H1 (cell line): Measurements from ENCODE around the gene MRM1. TPM values are rescaled to one million over a fixed set of nuclear protein-coding genes. Genes with fewer than 3 reads are reported as not detected.

Experiments used
- CTCF ChIA-PET: fragments of 300-600 bp; sonication (Branson Sonifier 250); formaldehyde crosslinking; loops from one replicate; lab custom pipeline; 2021; ENCODE audit not compliant: partially characterized antibody; lab: Charles Lee
- POLR2A ChIA-PET: fragments of 300-600 bp; sonication (Branson Sonifier 250); formaldehyde crosslinking; loops from one replicate; lab custom pipeline; 2021; ENCODE audit warnings: inconsistent platforms; ENCODE audit not compliant: partially characterized antibody; lab: Charles Lee
- DNase-seq, 2 experiments: peaks; one replicate each; pipeline versions ENCODE4 v3.0.0 to v3.0.0-alpha.2; 2010 to 2022; ENCODE audit warnings: low spot score in 2 of 2, low read depth in 1 of 2, mixed read lengths in 1 of 2
- FAIRE-seq: peaks from 2 replicates; lab custom pipeline; 2011; peaks lifted over from hg19 to GRCh38; lab: Jason Lieb, UNC
- H2AFZ ChIP-seq: 2 replicates; pipeline ENCODE4 v1.8.1; 2012; ENCODE audit warnings: low read length, inconsistent platforms
- H2AK5ac ChIP-seq: 2 replicates; pipeline ENCODE4 v1.6.1; 2013; ENCODE audit warnings: low read depth, low read length
- H2BK120ac ChIP-seq: replicated peaks from 2 replicates; pipeline ENCODE3; 2013; ENCODE audit warnings: low read depth, low read length, inconsistent platforms
- H2BK12ac ChIP-seq: 2 replicates; pipeline ENCODE4 v1.6.1; 2013; ENCODE audit warnings: low read depth, low read length
- H2BK15ac ChIP-seq: 2 replicates; pipeline ENCODE4 v1.6.1; 2013; ENCODE audit warnings: low read length
- H2BK20ac ChIP-seq: 2 replicates; pipeline ENCODE4 v1.6.1; 2013; ENCODE audit warnings: low read length
- H2BK5ac ChIP-seq: 2 replicates; pipeline ENCODE4 v1.6.1; 2013; ENCODE audit warnings: low read depth, low read length
- H3K14ac ChIP-seq: 2 replicates; pipeline ENCODE4 v1.6.1; 2013; ENCODE audit warnings: inconsistent platforms; ENCODE audit not compliant: insufficient read length
- H3K18ac ChIP-seq: 2 replicates; pipeline ENCODE4 v1.6.1; 2013; ENCODE audit warnings: low read length; ENCODE audit errors: extremely low read depth
- H3K23ac ChIP-seq: 2 replicates; pipeline ENCODE4 v1.6.1; 2013; ENCODE audit warnings: inconsistent platforms; ENCODE audit not compliant: insufficient read length
- H3K23me2 ChIP-seq: 2 replicates; pipeline ENCODE4 v1.6.1; 2013; ENCODE audit warnings: low read depth, low read length
- H3K27ac ChIP-seq: 2 replicates; pipeline ENCODE4 v1.6.1; 2011; ENCODE audit warnings: low read depth, low read length, inconsistent platforms
- H3K27me3 ChIP-seq, 4 experiments: replicated peaks in 1 of 4; 1 replicate in 1 of 4; 2 replicates in 3 of 4; pipeline versions ENCODE4 v1.6.1 to v1.8.1; 2011 to 2013; ENCODE audit warnings: low read length in 3 of 4, mild to moderate bottlenecking in 3 of 4, inconsistent platforms in 2 of 4, mixed read lengths in 2 of 4, moderate library complexity in 1 of 4; ENCODE audit not compliant: control insufficient read depth in 3 of 4, insufficient read depth in 3 of 4; ENCODE audit errors: extremely low read depth in 1 of 4
- H3K36me3 ChIP-seq, 4 experiments: 2 replicates each; pipeline versions ENCODE4 v1.6.1 to v1.8.1; 2011 to 2013; ENCODE audit warnings: mild to moderate bottlenecking in 4 of 4, low read length in 3 of 4, moderate library complexity in 2 of 4, control low read depth in 1 of 4, inconsistent platforms in 1 of 4; ENCODE audit not compliant: insufficient read depth in 4 of 4, control insufficient read depth in 2 of 4
- H3K4ac ChIP-seq: replicated peaks from 2 replicates; pipeline ENCODE3; 2013; ENCODE audit warnings: low read length, low read depth, mixed read lengths, inconsistent platforms; ENCODE audit not compliant: insufficient read length
- H3K4me1 ChIP-seq, 4 experiments: replicated peaks in 1 of 4; 1 replicate in 1 of 4; 2 replicates in 3 of 4; pipeline versions ENCODE4 v1.6.1 to v1.8.1; 2011 to 2013; ENCODE audit warnings: low read length in 3 of 4, inconsistent platforms in 2 of 4, mixed read lengths in 1 of 4; ENCODE audit not compliant: insufficient read depth in 4 of 4, control insufficient read depth in 3 of 4
- H3K4me2 ChIP-seq, 2 experiments: 2 replicates each; pipeline versions ENCODE4 v1.6.1 to v1.8.1; 2011 to 2013; ENCODE audit warnings: low read depth in 2 of 2, low read length in 2 of 2, control low read depth in 1 of 2, inconsistent platforms in 1 of 2, mild to moderate bottlenecking in 1 of 2; ENCODE audit not compliant: insufficient read depth in 1 of 2
- H3K4me3 ChIP-seq, 4 experiments: fragments of 200-600, 300-600 bp in 1 of 4; sonication (generic), shearing (Covaris generic), sonication (Bioruptor Twin) in 1 of 4; 2 replicates each; pipeline versions ENCODE4 v1.5.1 to v1.8.1; 2011 to 2016; ENCODE audit warnings: low read length in 4 of 4, low read depth in 3 of 4, control low read depth in 2 of 4, inconsistent platforms in 2 of 4, mild to moderate bottlenecking in 2 of 4, mixed read lengths in 1 of 4, moderate library complexity in 1 of 4; ENCODE audit not compliant: insufficient read depth in 2 of 4; ENCODE audit errors: extremely low read depth in 1 of 4
- H3K56ac ChIP-seq: replicated peaks from 2 replicates; pipeline ENCODE3; 2013; ENCODE audit warnings: low read depth, mild to moderate bottlenecking, mixed read lengths, low read length, inconsistent platforms; ENCODE audit not compliant: insufficient read length
- H3K79me1 ChIP-seq: 2 replicates; pipeline ENCODE4 v1.6.1; 2013; ENCODE audit warnings: low read depth, low read length, control low read depth
- H3K79me2 ChIP-seq, 2 experiments: 2 replicates each; pipeline versions ENCODE4 v1.6.1 to v1.8.1; 2012 to 2013; ENCODE audit warnings: low read length in 2 of 2, mild to moderate bottlenecking in 2 of 2, inconsistent platforms in 1 of 2; ENCODE audit not compliant: insufficient read depth in 2 of 2, control insufficient read depth in 1 of 2
- H3K9ac ChIP-seq, 4 experiments: replicated peaks in 1 of 4; 1 replicate in 1 of 4; 2 replicates in 3 of 4; pipeline versions ENCODE4 v1.6.1 to v1.8.1; 2011 to 2013; ENCODE audit warnings: low read depth in 3 of 4, low read length in 3 of 4, control low read depth in 2 of 4, mild to moderate bottlenecking in 2 of 4, moderate library complexity in 2 of 4, inconsistent platforms in 1 of 4; ENCODE audit errors: extremely low read depth in 1 of 4
- H3K9me3 ChIP-seq, 2 experiments: 2 replicates each; pipeline versions ENCODE4 v1.6.1 to v1.8.1; 2012 to 2013; ENCODE audit warnings: mild to moderate bottlenecking in 2 of 2, moderate library complexity in 2 of 2, control low read depth in 1 of 2, inconsistent platforms in 1 of 2, low read depth in 1 of 2, low read length in 1 of 2, mixed read lengths in 1 of 2; ENCODE audit not compliant: insufficient read depth in 2 of 2
- H4K20me1 ChIP-seq, 2 experiments: replicated peaks in 1 of 2; 2 replicates each; pipeline versions ENCODE3 to v1.8.1; 2011 to 2013; ENCODE audit warnings: inconsistent platforms in 2 of 2, low read length in 2 of 2, mild to moderate bottlenecking in 1 of 2; ENCODE audit not compliant: insufficient read depth in 2 of 2, control insufficient read depth in 1 of 2
- H4K5ac ChIP-seq: 2 replicates; pipeline ENCODE4 v1.6.1; 2013; ENCODE audit warnings: low read length, low read depth, mixed read lengths, inconsistent platforms; ENCODE audit not compliant: insufficient read length
- H4K8ac ChIP-seq: 2 replicates; pipeline ENCODE4 v1.8.0; 2013; ENCODE audit warnings: mild to moderate bottlenecking, moderate library complexity, low read length, inconsistent platforms; ENCODE audit not compliant: insufficient read depth; ENCODE audit errors: extremely low read depth
- H4K91ac ChIP-seq: replicated peaks from 2 replicates; pipeline ENCODE3; 2013; ENCODE audit warnings: low read length, mixed read lengths, inconsistent platforms; ENCODE audit not compliant: insufficient read length
- ATF2 ChIP-seq: IDR thresholded peaks from 2 replicates; pipeline ENCODE4 v1.6.1; 2012; ENCODE audit warnings: low read length, inconsistent platforms
- BACH1 ChIP-seq: IDR thresholded peaks from 2 replicates; pipeline ENCODE4 v1.6.1; 2012; ENCODE audit warnings: low read length, improper control_type of control experiment
- BCL11A ChIP-seq, 2 experiments: IDR thresholded peaks; one replicate each; pipeline ENCODE4 v1.6.1; 2011; ENCODE audit warnings: low read depth in 2 of 2, low read length in 2 of 2, mild to moderate bottlenecking in 2 of 2
- EZH2 ChIP-seq: fragments of 200-600 bp; sonication (generic); IDR thresholded peaks from 2 replicates; pipeline ENCODE4 v1.7.1; 2012; ENCODE audit warnings: low read depth, mild to moderate bottlenecking, moderate library complexity, low read length, inconsistent platforms; ENCODE audit not compliant: severe bottlenecking
- JUND ChIP-seq: IDR thresholded peaks from 2 replicates; pipeline ENCODE4 v1.6.1; 2011; ENCODE audit warnings: mild to moderate bottlenecking, improper control_type of control experiment, low read length
- KDM1A ChIP-seq: fragments of 200-600, 300-600 bp; sonication (generic); IDR thresholded peaks from 2 replicates; pipeline ENCODE4 v1.7.1; 2016; ENCODE audit warnings: mild to moderate bottlenecking, low read length, borderline replicate concordance
- KDM4A ChIP-seq: IDR thresholded peaks from one replicate; pipeline ENCODE4 v1.7.1; 2012; ENCODE audit warnings: low read depth, mild to moderate bottlenecking, moderate library complexity, low read length, inconsistent platforms; ENCODE audit not compliant: severe bottlenecking
- POLR2AphosphoS5 ChIP-seq: IDR thresholded peaks from 2 replicates; pipeline ENCODE4 v1.6.1; 2011; ENCODE audit warnings: low read depth, low read length
- SAP30 ChIP-seq: fragments of 300-600 bp; sonication (generic); IDR thresholded peaks from 2 replicates; pipeline ENCODE4 v1.7.1; 2012; ENCODE audit warnings: low read length, moderate library complexity, mild to moderate bottlenecking, inconsistent platforms; ENCODE audit not compliant: insufficient read depth, insufficient replicate concordance
- SP2 ChIP-seq: IDR thresholded peaks from 2 replicates; pipeline ENCODE4 v1.6.1; 2012; ENCODE audit warnings: mild to moderate bottlenecking, low read length, inconsistent platforms
- TAF1 ChIP-seq: IDR thresholded peaks from 2 replicates; pipeline ENCODE4 v1.6.1; 2011; ENCODE audit warnings: mild to moderate bottlenecking, low read depth, low read length
- TBP ChIP-seq: IDR thresholded peaks from 2 replicates; pipeline ENCODE4 v1.6.1; 2011; ENCODE audit warnings: low read depth, low read length, improper control_type of control experiment
- WGBS, 2 experiments: shearing (Covaris generic) in 1 of 2; methylation state at CpG; one replicate each; pipeline versions ENCODE4 v1.1.6 to v1.1.7; 2013 to 2015; ENCODE audit warnings: low lambda C conversion rate in 2 of 2, mixed read lengths in 2 of 2, inconsistent platforms in 1 of 2, low coverage in 1 of 2, missing lambda C conversion rate in 1 of 2; ENCODE audit not compliant: insufficient replicate concordance in 2 of 2, insufficient coverage in 1 of 2, insufficient read length in 1 of 2; ENCODE audit errors: extremely low coverage in 1 of 2, missing lambda C conversion rate in 1 of 2; 5-methylcytosine and 5-hydroxymethylcytosine counted together
- polyA plus RNA-seq, 7 experiments: library from polyadenylated mRNA; depleted of rRNA in 3 of 7; stranded (reverse) in 5 of 7; unstranded in 2 of 7; fragments of >200 nt in 5 of 7; fragments of 200-250 nt in 2 of 7; gene quantifications; 1 replicate in 5 of 7; 2 replicates in 1 of 7; 4 replicates in 1 of 7; pipeline versions ENCODE4 v1.2.1 to v1.2.3, GENCODE V29; 2011 to 2013; ENCODE audit warnings: missing spikeins in 2 of 7, mixed read lengths in 2 of 7
- total RNA-seq: library from RNA; stranded (reverse); fragmentation: NEBNext Ultra II Directional; extraction: Animal tissue kit (Norgen Biotek cat#: 25700); gene quantifications from 2 replicates; pipeline ENCODE4 v1.2.1, GENCODE V29; 2021

The MRM1 gene
- total and polyA plus RNA-seq, 2 of the 8 experiments (the other 6 are each of a cell fraction or from before 2014, with no cell fraction given): 9.9 to 11.2 TPM

GRCh38 chr17:36592316-36592715, 9.1 kb upstream of the MRM1 start:
- Histone ChIP-seq H2BK120ac (no peak overlapping the region), H3K36me3 (peaks cover 2 to 16% (median 5%) of the 10 kb centered on the region in 4 experiments; a peak in 6 of 8 replicates), H2BK12ac (no peak overlapping the region), H3K79me2 (peaks cover 5 to 16% of the 10 kb centered on the region in 2 experiments; a peak in 3 of 4 replicates), H3K9me3 (no peaks in the 10 kb centered on the region), H3K4me2 (peak overlapping the region; percentile 73 to 84), H3K23ac (no peak overlapping the region), H2AK5ac (no peak overlapping the region), H3K23me2 (peaks cover 7% of the 10 kb centered on the region), H4K8ac (no peak overlapping the region), H4K5ac (peak overlapping the region; percentile 17), H3K14ac (no peak overlapping the region), H3K4me1 (peaks cover 0 to 15% (median 11%) of the 10 kb centered on the region in 4 experiments; a peak in 5 of 7 replicates), H3K27ac (0 out of 2 replicates have a peak overlapping the region, but pooled peaks have one; percentile 45), H2BK5ac (no peak overlapping the region), H3K18ac (peak overlapping the region; percentile 51), H3K4me3 (peak overlapping the region; percentile 52 to 93 (median 76)), H2BK20ac (no peak overlapping the region), H4K91ac (no peak overlapping the region), H3K79me1 (peaks cover 3% of the 10 kb centered on the region; the same call in 1 of the 2 replicates), H3K27me3 (no peaks in the 10 kb centered on the region), H3K9ac (peak overlapping the region in 1 of 4 experiments; percentile 23; a peak in 2 of 7 replicates), H2BK15ac (no peak overlapping the region), H3K4ac (no peak overlapping the region), H2AFZ (no peak overlapping the region; the same call in 1 of the 2 replicates), H3K56ac (no peak overlapping the region), H4K20me1 (peaks cover 0 to 2% of the 10 kb centered on the region in 2 experiments)
- 2% methylated on average over 9 of the region's 20 CpGs; no CpG with 5 or more reads in 1 of the 2 experiments for WGBS, 2 experiments
- CTCF ChIA-PET: interaction anchor here (3.2 kb wide), 1 partner anchor 10 kb away, joined by 18 read pairs; the partner anchor contains the start of gene MRM1
- POLR2A ChIA-PET: interaction anchor here (0.7 to 6.4 kb wide), 7 partner anchors 9 to 104 kb away, joined by 3 to 55 read pairs (median 11); partner anchors contain the start of genes GGNBP2, MRM1, MYO19 and PIGW
- FAIRE-seq: no peak
- peak in 1 of 2 experiments; percentile 80 for DNase-seq
- TF ChIP-seq KDM4A (peak; percentile 57), SAP30 (no peak), POLR2AphosphoS5 (no peak), JUND (no peak), TAF1 (no peak), ATF2 (no peak), BACH1 (peak; percentile 30; the same call in 1 of the 2 replicates), KDM1A (no peak), EZH2 (no peak), SP2 (no peak), TBP (no peak), BCL11A (IDR thresholded peaks at IDR 0.05; ENCODE audit: low read depth in 2 of 2, low read length in 2 of 2) (no peak)
